Measurements from ENCODE around the gene PRAME.

DNA sequence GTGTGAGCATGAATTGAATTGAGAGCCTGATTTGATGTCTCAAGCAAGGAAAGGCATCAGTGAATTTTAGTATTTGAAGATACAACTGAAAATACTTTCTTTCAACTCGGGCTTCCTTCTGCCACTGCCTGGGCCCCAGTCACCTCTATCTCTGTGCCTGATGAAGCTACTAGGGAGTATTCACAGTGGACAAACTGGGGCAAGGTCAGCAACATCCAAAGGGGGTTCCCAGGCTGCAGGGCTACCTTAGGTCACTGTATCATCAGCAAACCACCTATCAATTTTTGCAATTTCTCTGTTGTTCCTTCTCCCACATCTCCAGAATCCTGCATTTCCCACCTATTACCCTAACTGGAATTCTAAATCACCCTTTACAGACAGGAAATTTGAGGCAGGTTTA is 10.2 kb downstream of the PRAME start:
- TF ChIP-seq POLR2AphosphoS5 (IDR thresholded peaks at IDR 0.05; ENCODE audit: low read depth, low read length) (no peak), SIN3A (IDR thresholded peaks at IDR 0.05; ENCODE audit: borderline replicate concordance, insufficient read depth, low read depth, low read length) (no peak), TCF7L2 (IDR thresholded peaks at IDR 0.05; ENCODE audit: low read depth, low read length) (no peak)
- TF ChIP-seq, protein P1, sequence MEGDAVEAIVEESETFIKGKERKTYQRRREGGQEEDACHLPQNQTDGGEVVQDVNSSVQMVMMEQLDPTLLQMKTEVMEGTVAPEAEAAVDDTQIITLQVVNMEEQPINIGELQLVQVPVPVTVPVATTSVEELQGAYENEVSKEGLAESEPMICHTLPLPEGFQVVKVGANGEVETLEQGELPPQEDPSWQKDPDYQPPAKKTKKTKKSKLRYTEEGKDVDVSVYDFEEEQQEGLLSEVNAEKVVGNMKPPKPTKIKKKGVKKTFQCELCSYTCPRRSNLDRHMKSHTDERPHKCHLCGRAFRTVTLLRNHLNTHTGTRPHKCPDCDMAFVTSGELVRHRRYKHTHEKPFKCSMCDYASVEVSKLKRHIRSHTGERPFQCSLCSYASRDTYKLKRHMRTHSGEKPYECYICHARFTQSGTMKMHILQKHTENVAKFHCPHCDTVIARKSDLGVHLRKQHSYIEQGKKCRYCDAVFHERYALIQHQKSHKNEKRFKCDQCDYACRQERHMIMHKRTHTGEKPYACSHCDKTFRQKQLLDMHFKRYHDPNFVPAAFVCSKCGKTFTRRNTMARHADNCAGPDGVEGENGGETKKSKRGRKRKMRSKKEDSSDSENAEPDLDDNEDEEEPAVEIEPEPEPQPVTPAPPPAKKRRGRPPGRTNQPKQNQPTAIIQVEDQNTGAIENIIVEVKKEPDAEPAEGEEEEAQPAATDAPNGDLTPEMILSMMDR (IDR thresholded peaks at IDR 0.05): no peak
- TF ChIP-seq, protein P2, sequence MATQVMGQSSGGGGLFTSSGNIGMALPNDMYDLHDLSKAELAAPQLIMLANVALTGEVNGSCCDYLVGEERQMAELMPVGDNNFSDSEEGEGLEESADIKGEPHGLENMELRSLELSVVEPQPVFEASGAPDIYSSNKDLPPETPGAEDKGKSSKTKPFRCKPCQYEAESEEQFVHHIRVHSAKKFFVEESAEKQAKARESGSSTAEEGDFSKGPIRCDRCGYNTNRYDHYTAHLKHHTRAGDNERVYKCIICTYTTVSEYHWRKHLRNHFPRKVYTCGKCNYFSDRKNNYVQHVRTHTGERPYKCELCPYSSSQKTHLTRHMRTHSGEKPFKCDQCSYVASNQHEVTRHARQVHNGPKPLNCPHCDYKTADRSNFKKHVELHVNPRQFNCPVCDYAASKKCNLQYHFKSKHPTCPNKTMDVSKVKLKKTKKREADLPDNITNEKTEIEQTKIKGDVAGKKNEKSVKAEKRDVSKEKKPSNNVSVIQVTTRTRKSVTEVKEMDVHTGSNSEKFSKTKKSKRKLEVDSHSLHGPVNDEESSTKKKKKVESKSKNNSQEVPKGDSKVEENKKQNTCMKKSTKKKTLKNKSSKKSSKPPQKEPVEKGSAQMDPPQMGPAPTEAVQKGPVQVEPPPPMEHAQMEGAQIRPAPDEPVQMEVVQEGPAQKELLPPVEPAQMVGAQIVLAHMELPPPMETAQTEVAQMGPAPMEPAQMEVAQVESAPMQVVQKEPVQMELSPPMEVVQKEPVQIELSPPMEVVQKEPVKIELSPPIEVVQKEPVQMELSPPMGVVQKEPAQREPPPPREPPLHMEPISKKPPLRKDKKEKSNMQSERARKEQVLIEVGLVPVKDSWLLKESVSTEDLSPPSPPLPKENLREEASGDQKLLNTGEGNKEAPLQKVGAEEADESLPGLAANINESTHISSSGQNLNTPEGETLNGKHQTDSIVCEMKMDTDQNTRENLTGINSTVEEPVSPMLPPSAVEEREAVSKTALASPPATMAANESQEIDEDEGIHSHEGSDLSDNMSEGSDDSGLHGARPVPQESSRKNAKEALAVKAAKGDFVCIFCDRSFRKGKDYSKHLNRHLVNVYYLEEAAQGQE (IDR thresholded peaks at IDR 0.05; ENCODE audit: insufficient read depth in 1 of 2, low read depth in 2 of 2, low read length in 1 of 2): no peak

All from Panc1 (cell line).